Loucy (cell line): ENCODE data around the gene MYL10.
A peak's percentile ranks its signal among the peaks of the same experiment; 100 is the strongest.

Experiments used
- H2AFZ ChIP-seq: fragments of 200-600 bp; sonication (generic); 2 replicates; pipeline ENCODE4 v1.6.0; 2016; ENCODE audit warnings: antibody characterized with exemption, mild to moderate bottlenecking, low read length, moderate library complexity
- H3F3A ChIP-seq: fragments of 200-600 bp; 2 replicates; pipeline ENCODE4 v1.6.0; 2016; ENCODE audit warnings: antibody characterized with exemption, low read depth, mild to moderate bottlenecking
- H3K27me3 ChIP-seq: fragments of 200-600 bp; sonication (generic); 2 replicates; pipeline ENCODE4 v1.6.1; 2014; ENCODE audit warnings: low read length, mild to moderate bottlenecking; ENCODE audit not compliant: insufficient read depth, poor library complexity, severe bottlenecking
- H3K36me3 ChIP-seq: fragments of 200-600 bp; sonication (generic); 2 replicates; pipeline ENCODE4 v1.6.1; 2016; ENCODE audit warnings: low read length; ENCODE audit not compliant: insufficient read depth
- H3K4me1 ChIP-seq: fragments of 200-600 bp; sonication (generic); 2 replicates; pipeline ENCODE4 v1.5.1; 2014; ENCODE audit warnings: low read length, mild to moderate bottlenecking; ENCODE audit not compliant: insufficient read depth, poor library complexity, severe bottlenecking
- H3K4me2 ChIP-seq: fragments of 200-600 bp; sonication (generic); 2 replicates; pipeline ENCODE4 v1.6.0; 2014; ENCODE audit warnings: antibody characterized with exemption, low read length, low read depth, mild to moderate bottlenecking; ENCODE audit not compliant: poor library complexity, severe bottlenecking
- H3K4me3 ChIP-seq: fragments of 200-600 bp; sonication (generic); 2 replicates; pipeline ENCODE4 v1.5.1; 2014; ENCODE audit warnings: low read length, mild to moderate bottlenecking, mixed read lengths; ENCODE audit not compliant: poor library complexity, severe bottlenecking
- H3K79me2 ChIP-seq: fragments of 200-600 bp; sonication (generic); 2 replicates; pipeline ENCODE4 v1.6.1; 2014; ENCODE audit warnings: low read length; ENCODE audit not compliant: insufficient read depth
- H3K9ac ChIP-seq: fragments of 200-600 bp; sonication (generic); 2 replicates; pipeline ENCODE4 v1.6.0; 2014; ENCODE audit warnings: mild to moderate bottlenecking, low read depth, low read length, moderate library complexity; ENCODE audit not compliant: poor library complexity, severe bottlenecking
- H3K9me2 ChIP-seq: fragments of 200-600 bp; sonication (generic); replicated peaks from 2 replicates; pipeline ENCODE4 v1.6.1; 2016; ENCODE audit warnings: low read depth, low read length, mixed read lengths
- H3K9me3 ChIP-seq: fragments of 200-600 bp; sonication (generic); 2 replicates; pipeline ENCODE4 v1.6.1; 2014; ENCODE audit warnings: mild to moderate bottlenecking, antibody characterized with exemption, low read length, low read depth; ENCODE audit not compliant: insufficient read depth
- H4K20me1 ChIP-seq: fragments of 200-600 bp; sonication (generic); 2 replicates; pipeline ENCODE4 v1.6.0; 2014; ENCODE audit warnings: antibody characterized with exemption, low read length, mild to moderate bottlenecking; ENCODE audit not compliant: insufficient read depth, poor library complexity, severe bottlenecking
- CTCF ChIP-seq: fragments of 200-600 bp; sonication (generic); conservative IDR thresholded peaks from 2 replicates; pipeline ENCODE4 v1.5.1; 2014; ENCODE audit warnings: mild to moderate bottlenecking, antibody characterized with exemption, low read length
- EZH2phosphoT487 ChIP-seq: fragments of 200-600 bp; IDR thresholded peaks from 2 replicates; pipeline ENCODE4 v1.6.1; 2018; ENCODE audit warnings: antibody characterized with exemption, mild to moderate bottlenecking, moderate library complexity, borderline replicate concordance

The MYL10 gene

GRCh38 chr7:101575721-101576120 is 53.4 kb downstream of the MYL10 start:
- peaks cover 7% of the 10 kb centered on the region; the same call in 1 of the 2 replicates for H3K9me3 ChIP-seq
- H3K4me2 ChIP-seq: peak overlapping the region; percentile 56
- H3F3A ChIP-seq: 0 out of 2 replicates have a peak, but pooled peaks cover 5% of the 10 kb centered on the region
- H3K9ac ChIP-seq: no peak overlapping the region
- H3K36me3 ChIP-seq: no peaks in the 10 kb centered on the region
- H3K4me1 ChIP-seq: peaks cover 13% of the 10 kb centered on the region
- no peaks in the 10 kb centered on the region for H3K9me2 ChIP-seq
- H3K4me3 ChIP-seq: peak overlapping the region; percentile 27
- TF ChIP-seq EZH2phosphoT487 (no peak), CTCF (no peak)
- no peaks in the 10 kb centered on the region for H3K79me2 ChIP-seq
- H4K20me1 ChIP-seq: no peaks in the 10 kb centered on the region
- no peaks in the 10 kb centered on the region for H3K27me3 ChIP-seq
- H2AFZ ChIP-seq: peak overlapping the region; percentile 53

- H3K9me3 ChIP-seq: peaks cover 7% of the 10 kb centered on the region; the same call in 1 of the 2 replicates
- peak overlapping the region; percentile 53 for H2AFZ ChIP-seq
- no peaks in the 10 kb centered on the region for H4K20me1 ChIP-seq
- no peaks in the 10 kb centered on the region for H3K36me3 ChIP-seq
- H3K9ac ChIP-seq: no peak overlapping the region
- no peaks in the 10 kb centered on the region for H3K9me2 ChIP-seq
- H3K79me2 ChIP-seq: no peaks in the 10 kb centered on the region
- H3K4me1 ChIP-seq: peaks cover 13% of the 10 kb centered on the region
- no peaks in the 10 kb centered on the region for H3K27me3 ChIP-seq
- H3K4me3 ChIP-seq: peak overlapping the region; percentile 27
- 0 out of 2 replicates have a peak, but pooled peaks cover 5% of the 10 kb centered on the region for H3F3A ChIP-seq
- TF ChIP-seq CTCF: no peak
- no peak for TF ChIP-seq EZH2phosphoT487
- peak overlapping the region; percentile 56 for H3K4me2 ChIP-seq
These were observed 53.9 kb downstream of the MYL10 start for GRCh38 chr7:101575168-101575567.

- TF ChIP-seq CTCF (no peak), EZH2phosphoT487 (no peak)
- Histone ChIP-seq H3K79me2 (no peaks in the 10 kb centered on the region), H3K27me3 (no peaks in the 10 kb centered on the region), H3K36me3 (no peaks in the 10 kb centered on the region), H3K9me2 (no peaks in the 10 kb centered on the region), H3K9ac (no peak overlapping the region), H3K4me3 (no peak overlapping the region), H4K20me1 (no peaks in the 10 kb centered on the region), H3K9me3 (peaks cover 7% of the 10 kb centered on the region; the same call in 1 of the 2 replicates), H3K4me2 (no peak overlapping the region), H2AFZ (no peak overlapping the region), H3F3A (0 out of 2 replicates have a peak, but pooled peaks cover 5% of the 10 kb centered on the region), H3K4me1 (peaks cover 13% of the 10 kb centered on the region)
These were observed 56.9 kb downstream of the MYL10 start for GRCh38 chr7:101572156-101572555.
